Activated naive CD8-positive, alpha-beta T cell treated with anti-CD3 and anti-CD28 coated beads, Interleukin-2, amount 50 U/mL, for 16 hours (primary cell): Measurements from ENCODE around the gene VEPH1.

Experiments
- DNase-seq: peaks from one replicate; pipeline ENCODE4 v3.0.0-alpha.2; 2020; ENCODE audit warnings: low read depth, low spot score

The VEPH1 gene

DNA sequence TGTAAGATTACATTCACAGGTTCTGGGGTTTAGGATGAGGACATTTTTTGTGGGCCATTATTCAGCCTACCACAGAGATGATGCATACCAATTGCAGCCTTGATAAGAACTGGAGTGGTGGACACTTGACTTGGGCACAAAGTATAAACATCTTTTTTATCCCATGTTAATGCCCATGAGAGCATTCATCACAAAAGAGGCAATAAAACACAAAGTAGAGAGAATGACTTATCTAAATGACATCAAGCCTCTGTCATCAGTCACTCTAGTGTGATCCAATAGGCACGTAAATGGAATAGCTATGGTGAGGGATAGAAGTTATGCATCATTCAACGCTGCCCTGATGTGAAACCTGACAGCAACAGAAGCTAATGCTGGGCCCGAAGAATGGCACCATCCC, 25.8 kb downstream of the VEPH1 start:
- DNase-seq = no peak

DNA sequence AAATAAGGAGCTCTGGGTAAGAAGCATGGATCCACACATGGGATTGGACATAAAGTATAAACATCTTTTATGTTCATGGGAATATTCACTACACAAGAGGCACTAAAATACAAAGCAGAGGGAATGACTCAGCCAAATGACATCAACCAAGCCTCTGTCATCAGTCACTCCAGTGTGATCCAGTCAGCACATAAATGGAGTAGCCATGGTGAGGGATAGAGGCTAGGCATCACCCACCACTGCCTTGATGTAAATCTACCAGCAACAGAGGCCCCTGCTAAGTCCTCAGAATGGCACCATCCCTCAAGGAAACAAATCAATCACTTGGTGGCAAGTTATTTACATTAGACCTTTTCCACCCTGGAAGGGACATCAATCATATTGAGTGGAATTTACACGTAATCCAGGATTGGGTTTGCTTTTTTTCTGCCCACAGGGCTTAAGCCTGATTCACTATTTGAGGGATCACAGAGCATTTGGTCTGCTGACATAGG, 27.2 kb downstream of the VEPH1 start:
- DNase-seq = no peak

DNA sequence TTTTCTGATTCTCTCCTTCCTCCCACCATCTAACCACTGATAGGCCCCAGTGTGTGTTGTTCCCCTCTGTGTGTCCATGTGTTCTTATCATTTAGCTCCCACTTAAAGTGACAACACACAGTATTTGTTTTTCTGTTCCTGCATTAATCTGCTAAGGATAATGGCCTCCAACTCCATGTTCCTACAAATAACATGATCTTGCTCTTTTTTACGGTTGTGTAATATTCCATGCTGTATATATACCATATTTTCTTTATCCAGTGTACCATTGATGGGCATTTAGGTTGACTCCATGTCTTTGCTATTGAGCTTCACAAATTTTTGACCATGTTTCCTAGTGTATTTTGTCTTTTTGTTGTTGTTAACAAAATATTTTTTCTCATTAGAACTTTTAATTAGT, 30.6 kb downstream of the VEPH1 start:
- no peak for DNase-seq

DNA sequence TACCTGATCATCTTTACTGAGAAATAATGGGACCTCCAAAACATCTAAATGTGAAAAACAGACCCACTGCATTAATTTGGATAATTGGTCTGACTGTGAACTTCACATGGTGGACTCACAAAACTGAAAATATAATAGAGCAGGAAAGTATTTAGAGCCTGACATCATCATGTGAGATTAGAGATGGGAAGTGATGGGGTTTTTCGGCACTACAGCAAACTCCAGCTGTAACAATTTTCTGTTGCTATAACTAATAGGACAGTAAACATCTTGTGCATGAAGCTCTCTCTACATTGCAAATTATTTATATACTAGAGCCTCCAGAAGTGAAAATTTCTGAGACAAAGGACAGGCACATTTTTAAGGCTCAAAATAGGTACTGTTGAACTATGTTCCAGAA, 32.2 kb downstream of the VEPH1 start:
- DNase-seq = no peak

DNA sequence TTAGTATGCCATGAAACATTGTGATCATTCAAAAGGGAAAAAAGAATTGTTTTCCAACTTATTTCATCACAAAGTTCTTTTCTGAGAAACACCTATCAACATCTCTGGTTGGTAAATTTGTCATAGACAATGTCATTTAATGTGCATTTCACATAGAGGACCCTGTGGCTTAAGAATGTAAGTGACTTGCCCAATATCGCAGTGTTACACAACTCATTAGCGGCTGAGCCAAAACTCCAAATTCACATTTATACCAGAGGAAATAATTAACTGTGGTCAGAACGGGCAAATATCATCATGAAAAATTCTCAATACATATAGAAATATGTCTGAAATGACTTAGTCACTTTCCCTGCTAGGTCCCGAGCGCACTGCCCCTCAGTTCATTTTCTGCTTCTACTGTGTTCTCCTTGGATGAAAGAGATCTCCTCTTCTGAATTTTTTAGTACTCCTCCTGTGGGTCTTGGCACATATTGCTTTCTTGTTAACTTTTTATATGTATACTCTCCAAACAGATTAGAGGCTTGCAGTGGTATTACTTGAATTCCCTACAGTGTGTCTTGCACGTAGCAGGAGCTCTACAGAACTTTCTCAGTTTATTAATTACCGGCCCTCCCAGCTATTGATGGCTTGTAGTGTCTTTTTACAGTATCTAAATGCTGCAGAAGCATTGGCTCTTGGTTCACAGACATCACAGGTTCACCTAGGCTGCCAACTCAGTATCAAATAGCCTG, 33.5 kb downstream of the VEPH1 start:
- no peak for DNase-seq

DNA sequence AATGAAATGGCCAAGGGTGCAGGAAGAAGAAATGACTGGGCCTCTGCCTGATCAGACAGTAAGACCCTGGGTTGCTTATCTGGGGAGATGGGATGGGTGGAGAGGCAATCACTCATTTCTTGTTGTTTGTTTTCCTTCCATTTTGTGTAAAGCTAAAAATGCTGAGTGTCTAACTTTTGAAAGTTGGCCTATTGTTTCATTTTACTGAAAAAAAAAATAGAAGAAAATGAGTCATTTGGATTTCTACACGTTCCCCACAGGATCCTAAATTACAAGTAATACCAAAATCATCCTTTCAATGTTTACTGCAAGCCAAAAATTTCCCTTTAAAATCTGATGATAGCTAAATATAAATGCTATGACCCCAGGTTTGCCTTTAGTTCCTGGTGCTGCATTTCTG, 36.0 kb downstream of the VEPH1 start:
- no peak for DNase-seq

DNA sequence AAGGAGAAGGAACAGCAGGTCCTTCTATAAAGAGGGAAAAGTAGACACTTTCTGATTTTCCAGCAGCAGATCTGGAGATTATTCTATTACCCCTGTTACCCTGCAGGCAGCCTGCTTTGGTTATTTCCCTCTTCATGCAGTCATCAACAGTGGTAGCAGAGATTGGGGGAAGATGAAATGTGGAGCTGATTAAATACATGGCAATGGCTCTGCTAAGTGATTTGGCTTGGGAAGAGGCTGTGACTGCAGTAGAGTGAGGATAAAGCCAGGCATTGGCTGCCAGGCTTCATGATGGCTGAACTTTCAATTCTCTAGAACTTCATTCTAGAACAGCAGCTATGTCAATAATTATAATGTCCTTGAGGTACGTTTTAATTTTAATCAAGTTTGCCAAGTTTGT, 37.5 kb downstream of the VEPH1 start:
- no peak for DNase-seq

DNA sequence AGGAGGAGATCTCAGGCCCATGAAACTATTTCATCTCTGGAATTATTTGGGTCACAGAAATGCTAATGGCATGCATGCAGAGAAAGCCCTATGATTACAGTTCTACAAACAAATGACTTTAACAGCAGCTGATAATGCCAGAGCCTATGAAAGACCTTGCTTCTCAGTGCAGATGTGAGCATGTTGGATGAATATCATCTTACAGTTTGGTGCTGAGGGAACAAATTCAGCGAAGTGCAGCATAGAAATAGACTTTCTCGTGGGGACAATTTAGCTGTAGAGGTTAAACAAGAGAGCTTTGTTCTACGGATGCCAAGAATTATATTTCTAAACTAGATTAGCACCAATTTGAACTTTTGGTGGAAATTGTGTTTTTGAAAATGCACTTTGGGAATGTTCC, 38.9 kb downstream of the VEPH1 start:
- no peak for DNase-seq

DNA sequence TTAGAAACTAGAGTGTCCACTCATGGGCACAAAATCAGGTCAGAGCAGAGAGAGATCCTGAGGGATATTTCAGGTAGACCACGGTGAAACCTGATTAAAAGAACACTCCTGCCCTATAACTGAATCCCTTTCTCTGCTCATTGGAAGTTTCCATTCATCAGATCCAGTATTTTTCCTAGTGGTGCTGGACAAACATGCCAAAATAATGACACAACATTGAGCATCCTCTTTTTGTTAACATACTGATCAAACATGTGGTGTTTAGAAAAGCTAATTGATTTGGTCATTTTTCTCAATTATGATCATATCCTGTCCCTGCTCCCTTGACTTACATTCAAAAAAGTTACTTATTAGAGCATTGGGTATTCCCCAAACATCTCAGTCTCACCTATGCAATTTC, 39.4 kb downstream of the VEPH1 start:
- DNase-seq = no peak

DNA sequence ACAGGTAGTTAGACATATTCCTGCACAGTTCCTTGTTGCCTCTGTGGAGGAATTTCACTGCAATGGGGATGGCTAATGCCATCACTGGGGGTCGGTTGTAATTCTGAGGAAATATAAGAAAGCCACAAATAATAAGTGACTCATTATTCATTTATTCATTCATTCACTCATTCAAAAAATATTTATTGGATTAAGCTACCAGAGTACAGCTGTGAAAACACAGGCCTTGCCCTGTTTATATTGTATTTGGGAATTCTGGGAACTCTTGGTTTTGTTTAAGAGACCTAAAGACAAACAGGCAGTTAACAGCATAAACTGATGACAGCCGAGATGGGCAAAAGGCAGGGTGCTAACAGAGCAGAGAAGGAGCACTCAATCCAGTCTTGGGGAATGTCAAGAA, 43.0 kb downstream of the VEPH1 start:
- DNase-seq = no peak

DNA sequence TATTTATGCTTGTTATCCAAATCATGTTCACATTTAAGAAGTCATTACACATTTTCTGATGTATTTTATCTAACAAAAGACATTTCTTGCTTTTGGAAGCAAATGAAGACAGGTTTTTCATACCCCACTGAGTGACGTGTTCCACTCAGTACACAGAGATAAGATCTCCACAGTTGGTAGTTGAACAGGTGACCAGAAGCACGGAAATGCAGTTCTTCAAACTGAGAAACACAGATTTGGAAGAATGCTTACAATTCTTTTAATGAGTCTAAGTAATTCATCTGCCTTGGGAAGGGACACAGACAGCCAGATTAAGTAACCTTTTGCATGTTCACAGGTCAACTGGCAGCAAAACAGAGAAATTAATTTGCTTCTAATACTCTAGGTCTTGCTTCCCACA, 43.5 kb downstream of the VEPH1 start:
- no peak for DNase-seq

DNA sequence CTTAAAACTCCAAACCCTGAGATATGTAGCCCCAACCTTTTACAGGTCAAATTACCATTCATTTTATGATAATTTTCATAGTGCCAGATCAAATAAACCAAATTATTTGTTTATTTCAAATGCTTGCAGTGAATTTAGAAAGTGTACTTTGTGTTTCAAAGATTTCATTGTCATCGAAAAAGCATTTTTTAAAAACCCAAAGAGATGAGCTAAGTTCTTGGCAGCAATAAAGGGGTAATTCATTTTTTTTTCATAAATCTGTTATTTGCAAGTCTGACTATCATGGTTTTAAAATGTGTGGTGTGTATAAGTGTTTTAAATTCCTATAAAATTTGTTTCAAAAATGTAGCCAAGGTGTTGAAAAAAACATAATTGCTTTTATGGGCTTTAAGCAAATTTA, 49.4 kb downstream of the VEPH1 start:
- no peak for DNase-seq

DNA sequence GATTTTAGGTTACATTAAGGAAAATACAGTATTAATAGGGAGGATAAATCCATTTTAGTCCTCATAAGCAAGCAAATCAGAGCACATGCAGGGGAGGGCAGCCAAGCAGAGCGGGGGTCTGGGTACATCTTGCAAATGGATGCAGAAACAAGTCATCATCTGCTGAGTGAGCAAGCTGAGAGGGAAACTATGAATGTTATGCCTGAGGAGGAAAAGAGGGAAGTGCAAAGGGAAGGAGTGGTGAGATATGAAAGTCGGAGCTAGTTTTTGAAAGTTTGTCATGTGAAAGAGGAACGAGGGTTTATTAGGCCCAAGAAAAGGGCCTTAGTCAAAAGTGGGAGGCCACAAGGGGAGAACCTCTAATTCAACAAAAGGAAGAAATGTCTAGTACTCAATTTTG, 51.1 kb downstream of the VEPH1 start:
- no peak for DNase-seq

DNA sequence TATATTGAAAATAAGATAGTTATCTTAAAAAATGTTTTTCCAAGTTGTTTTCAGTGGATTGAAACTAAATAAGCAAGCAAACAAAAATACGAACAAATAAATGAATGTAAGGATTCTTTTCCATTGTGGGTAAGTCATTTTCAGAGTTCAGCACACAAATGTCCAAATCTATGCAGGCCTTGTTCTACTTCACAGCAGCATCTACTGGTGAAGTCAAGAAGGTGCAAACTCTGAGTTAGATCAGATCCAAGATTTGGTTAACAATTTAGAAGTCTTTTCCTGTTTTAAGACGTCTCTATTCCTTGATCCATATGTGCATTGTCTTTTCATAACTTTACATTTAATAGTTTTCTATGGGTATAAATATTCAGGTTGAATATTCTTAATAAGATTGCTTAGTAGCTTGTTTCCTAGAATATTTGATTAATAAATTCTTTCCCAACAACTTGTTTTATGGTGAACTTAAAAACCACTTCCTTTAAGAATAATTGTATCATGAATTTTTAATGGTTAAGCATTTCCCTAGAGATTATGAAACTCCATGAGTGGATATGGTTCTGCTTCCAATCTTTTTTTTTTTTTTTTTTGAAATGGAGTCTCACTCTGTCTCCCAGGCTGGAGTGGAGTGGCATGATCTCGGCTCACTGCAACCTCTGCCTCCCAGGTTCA, 56.1 kb downstream of the VEPH1 start:
- DNase-seq = no peak

DNA sequence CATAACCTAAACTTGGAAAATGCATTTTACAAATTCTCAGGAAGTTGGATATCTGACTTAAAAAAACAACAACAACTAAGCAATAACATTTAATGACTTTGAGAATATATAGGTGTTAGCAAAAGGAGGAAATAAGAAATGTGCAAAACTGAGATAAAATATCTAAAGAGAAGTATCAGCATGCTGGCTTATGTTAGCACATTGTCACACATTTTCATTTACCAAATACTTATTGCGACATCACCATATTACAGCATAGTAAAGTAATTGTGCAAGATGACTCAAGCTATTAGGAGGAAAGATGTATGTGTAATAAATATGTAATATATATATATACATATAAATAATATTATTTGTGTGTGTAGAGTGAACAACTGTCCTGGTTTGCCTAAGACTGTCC, 57.4 kb downstream of the VEPH1 start:
- no peak for DNase-seq

DNA sequence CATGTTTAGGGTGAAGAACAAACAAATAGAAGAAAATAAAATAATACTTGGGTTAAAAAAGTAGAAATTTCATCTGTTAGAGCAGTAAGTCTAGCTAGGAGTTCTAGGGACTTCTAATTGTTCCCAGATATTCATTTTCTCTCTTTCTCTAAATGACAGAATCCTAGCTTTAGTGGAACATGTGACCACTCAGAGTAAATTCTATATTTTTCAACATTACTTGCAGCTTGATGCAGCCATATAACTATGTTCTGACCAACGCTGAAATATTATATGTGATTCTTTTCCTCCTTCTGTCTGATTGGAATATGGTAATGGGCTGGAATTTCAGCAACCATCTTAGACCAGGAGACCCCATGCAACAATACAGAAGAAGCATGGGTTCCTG, 58.4 kb downstream of the VEPH1 start:
- DNase-seq = no peak

DNA sequence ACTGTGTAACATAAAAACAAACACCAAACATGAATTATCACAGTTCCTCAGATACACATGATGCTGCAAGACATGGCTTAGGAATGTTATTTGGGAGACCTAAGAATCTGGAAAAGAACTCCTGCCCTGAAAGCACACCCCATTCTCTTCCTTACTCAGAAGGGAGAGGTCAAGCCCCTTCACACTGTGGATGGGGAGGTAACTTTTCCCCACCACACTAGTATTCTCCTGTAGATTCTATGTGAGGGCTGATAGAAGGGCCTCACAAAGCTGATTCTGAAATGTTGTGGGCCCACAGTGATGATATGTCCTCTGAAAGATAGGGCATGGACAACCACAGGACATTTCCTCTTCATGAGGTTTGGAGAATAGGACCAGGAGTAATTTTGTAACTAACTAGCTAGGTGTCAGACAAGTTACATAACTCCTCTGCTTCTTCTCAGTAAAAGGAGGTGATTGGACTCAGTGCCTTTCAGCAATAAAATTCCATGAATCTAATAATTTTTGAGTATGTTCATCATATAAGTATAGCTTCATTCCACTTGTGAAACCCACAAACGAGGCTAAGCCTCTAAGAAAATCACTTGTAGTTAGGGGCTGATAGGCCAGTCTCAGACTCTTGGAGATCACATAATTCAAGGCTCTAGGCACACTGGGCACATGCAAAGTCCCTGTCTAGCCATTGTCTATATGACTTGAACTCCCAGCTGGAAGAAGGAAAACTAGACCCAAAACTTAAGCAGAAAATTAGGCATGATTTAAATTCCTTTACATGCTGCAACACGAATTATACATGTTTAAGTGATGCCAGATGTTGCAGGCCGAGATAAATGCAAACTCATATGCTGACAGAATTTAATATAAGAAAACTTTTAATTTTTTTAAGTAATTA, 59.1 kb downstream of the VEPH1 start:
- no peak for DNase-seq

DNA sequence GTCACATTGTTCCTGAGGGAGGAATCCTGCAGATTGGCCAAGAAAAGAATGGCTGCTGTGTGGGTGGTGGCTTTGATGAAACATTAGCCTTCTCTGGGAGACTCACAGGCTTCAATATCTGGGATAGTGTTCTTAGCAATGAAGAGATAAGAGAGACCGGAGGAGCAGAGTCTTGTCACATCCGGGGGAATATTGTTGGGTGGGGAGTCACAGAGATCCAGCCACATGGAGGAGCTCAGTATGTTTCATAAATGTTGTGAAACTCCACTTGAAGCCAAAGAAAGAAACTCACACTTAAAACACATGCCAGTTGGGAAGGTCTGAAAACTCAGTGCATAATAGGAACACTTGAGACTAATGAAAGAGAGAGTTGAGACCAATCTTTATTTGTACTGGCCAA, 60.5 kb downstream of the VEPH1 start:
- no peak for DNase-seq

DNA sequence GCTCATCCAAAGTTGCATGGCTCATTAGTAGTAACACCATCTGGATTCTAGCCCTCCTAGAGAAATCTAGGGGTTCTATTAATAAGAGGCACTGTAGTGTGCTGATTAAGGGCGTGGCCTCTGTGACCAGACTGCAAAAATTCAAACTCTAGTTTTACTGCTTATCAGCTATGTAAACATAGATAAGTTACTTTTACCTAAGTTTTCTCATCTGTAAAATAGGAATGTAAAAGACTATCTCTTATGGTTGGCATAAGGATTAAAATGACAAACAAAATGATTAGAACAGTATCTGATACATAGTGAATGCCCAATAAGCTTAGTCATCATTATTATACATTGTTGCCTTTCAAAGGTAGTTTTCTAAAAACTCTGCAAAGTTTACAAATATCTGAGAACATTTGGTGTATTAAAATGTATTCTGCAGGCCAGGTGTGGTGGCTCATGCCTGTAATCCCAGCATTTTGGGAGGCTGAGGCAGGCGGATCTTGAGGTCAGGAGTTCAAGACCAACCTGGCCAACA, 62.1 kb downstream of the VEPH1 start:
- DNase-seq = no peak

DNA sequence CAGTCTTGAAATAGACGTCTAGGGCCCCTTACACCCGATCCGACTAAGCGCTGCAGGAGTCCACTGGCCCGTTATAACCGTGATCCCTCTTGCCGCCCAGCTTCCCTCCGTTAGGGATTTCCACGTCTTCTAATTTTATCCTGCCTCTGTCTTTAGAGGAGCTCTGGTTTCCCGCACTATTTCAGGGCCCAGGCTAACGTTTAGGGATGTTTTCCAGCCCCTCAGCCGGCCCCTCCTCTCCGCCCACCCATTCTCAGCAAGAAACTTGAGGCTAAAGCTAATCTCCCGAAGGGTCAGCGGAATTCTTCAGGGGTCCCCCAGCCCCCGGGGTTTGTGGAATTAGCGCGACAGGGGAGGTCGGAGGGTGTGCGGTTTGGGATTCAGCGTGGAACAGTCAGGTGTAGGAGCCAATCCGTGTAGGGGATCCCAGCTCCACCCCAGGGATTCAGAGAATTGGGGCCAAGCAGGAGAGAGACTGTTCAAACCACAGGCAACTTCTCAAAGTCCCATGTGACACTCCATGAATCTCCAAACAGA, 65.0 kb downstream of the VEPH1 start:
- no peak for DNase-seq

DNA sequence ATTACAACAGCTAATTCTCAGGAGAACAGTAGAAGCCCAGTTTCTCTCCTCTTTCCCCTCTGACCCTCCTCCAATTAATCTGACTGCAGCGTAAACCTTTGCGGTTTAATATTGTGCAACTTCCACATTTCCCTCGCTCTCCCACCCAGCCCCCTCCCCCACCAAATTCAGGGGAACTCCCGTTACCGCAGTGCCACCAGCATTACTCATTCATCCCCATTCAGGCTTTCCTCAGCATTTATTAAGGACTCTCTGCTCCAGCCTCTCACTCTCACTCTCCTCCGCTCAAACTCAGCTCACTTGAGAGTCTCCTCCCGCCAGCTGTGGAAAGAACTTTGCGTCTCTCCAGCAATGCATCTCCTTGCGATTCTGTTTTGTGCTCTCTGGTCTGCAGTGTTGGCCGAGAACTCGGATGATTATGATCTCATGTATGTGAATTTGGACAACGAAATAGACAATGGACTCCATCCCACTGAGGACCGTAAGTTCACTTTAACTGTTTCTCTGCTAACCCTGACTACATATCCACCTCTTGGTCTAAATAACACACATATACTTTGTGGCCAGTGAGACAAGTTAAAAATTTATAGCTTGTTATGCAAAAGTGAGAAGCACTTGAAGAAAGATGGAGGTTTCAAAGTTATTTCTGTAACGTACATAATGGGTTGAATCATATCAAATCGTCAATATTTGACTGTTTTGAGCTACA, 66.5 kb downstream of the VEPH1 start, which contains the start of gene PTX3:
Gene PTX3 (plus strand): TSS at position 268 of the 709 bp plus-strand sequence. CDS start 84 bp downstream, at position 352.
- no peak for DNase-seq
